HG03039 (cell line): ENCODE data around the gene LDB2.
"Not testable (repeated sequence)": the region's sequence is repeated elsewhere in the genome, so short reads cannot be mapped to it uniquely, and the experiment has no call there.

Experiments
- ATAC-seq: cut with Tn5 transposase; IDR thresholded peaks from one replicate; pipeline ENCODE4 v1.9.1; 2021; ENCODE audit warnings: mild to moderate bottlenecking, moderate library complexity; ENCODE audit not compliant: unreplicated experiment

Gene LDB2

DNA sequence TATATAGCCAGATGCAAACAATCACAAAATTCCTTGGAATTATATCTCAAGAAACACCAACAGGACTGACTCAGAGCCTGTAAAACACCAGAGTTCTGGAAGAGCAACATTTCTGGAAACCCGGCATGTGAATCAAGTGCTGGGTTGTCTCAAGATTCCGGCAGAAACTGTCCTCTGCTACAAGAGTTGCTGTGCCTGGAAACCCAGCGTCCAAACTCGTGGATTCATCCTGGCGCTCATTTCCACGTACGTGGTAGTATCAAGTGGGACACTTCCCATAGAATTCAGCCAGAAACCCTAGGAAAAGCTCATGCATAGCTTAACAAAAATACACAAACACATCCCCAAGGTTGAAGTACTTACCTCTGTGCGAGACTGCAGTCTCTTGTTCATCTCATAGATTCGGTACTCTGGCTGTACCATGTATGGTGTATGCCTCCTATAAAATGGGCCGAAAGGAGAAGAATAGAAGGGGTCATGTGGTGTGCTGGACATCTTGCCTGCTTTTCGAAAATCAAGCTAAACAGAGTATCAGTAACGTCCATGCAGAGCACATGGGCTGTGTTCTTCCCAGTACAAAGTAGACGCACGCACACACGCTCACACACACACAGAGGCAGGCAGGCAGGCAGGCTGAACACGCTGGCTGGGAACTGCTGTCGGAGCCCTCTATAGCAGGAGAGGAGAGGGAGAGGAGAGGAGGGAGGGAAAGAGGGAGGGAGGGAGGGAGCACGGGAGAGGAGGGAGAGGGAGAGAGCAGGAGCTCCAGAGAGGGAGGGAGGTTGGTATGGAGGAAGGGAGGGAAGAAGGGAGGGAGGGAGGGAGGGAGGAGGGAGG, at the start of gene LDB2:
Gene LDB2, minus strand, starts transcription at position 655 of the 837 bp plus-strand sequence.
- ATAC-seq = no peak

DNA sequence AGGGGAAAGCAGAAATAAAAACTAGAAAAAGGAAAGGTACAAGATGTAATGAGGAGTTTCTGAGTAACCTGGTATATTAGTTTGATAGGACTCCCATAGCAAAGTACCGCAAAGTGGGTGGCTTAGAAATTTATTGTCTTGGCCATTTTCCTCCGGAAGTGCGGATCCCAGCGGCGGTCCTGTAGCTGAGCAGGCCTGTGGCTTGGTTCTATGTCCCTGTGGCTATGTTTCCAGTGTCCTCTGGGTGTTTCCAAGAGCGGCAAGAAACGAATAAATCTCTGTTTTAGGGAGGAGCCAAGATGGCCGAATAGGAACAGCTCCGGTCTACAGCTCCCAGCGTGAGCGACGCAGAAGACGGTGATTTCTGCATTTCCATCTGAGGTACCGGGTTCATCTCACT, 44.0 kb upstream of the LDB2 start:
- ATAC-seq = no peak

DNA sequence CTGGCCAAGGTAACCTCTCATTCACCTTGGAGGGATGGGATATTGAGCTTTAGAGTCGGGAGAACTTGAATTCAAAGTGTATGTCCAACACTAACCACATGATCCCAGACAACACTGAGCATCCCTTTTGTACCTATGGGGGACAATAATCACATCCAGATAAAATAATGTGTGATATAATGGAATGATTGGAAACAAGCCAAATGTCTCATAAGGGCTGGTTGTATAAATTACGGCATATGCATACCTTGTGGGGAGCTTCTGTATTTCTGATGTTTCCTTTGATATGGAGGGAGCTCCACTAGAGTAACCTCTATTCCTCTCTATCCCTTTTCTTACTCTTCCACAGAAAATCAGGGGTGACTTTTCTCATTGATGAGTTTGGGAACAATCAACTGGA, 40.7 kb upstream of the LDB2 start:
- no peak for ATAC-seq

DNA sequence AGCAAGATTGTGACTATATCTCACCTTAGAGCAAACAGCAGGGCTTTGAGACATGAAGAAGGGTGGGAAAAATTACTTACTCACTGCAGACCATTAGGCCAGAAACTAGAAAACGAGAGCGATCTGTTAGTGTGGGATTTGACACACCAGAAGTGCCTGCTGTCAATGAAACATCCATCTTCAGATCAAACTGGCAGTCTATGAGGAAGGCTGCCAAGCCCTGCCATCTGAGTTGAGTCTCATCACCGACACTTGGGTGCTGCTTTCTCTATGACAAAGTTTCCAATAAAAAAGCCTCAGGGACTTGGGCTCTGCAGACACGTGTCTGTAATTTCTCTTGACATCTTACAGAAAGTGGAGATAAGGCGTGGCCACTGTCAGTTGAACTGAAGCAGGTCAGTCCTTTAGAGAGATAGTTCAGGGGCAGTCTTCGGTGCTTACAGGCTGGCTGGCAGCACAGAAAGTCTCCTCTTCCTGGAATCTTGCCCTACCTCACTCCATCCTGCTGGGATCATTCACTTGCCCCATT, 40.1 kb upstream of the LDB2 start:
- ATAC-seq = no peak

DNA sequence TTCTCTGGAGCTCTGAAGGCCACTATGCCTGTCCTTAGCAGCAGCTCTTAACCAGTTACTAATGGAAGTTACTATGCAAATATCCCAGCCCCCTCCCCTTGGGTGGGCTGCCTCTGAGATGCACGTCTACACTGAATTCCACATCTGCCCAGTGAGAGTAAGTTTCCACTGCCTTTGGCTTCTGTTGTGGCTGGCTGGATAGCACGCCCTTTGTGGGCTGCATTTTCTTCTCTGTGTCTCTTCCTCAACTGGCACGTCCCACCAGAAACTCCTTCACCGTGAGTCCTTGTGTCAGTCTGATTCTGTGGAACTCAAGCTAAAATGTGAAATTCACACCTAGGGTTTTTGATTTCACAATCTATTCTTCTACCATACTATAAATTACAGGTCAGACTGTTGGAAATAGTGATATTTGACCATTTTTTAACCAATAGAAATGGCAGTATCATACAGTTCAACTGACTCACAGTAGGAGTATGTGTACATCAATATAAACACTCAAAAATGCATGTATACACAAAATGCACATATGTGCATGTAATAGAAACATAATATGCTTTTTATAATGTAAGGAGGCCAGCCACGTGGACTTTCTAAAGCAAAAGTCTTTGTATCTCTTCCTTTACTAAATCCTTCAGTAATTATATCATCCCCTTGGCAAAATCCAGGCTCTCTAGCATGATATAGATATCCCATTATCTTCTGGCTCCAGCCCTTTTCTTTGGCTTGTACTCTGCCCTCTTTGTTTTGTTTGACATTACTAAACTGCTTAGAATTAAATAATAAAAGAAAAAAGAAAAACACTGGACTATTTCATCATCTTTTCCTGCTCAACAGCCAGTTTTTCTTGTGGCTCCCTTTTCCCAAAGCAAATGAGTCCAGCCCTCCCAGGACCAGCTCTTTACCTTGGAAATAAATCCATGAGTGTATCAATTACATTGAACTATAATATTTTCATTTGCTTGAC, 33.2 kb upstream of the LDB2 start:
- ATAC-seq = no peak

DNA sequence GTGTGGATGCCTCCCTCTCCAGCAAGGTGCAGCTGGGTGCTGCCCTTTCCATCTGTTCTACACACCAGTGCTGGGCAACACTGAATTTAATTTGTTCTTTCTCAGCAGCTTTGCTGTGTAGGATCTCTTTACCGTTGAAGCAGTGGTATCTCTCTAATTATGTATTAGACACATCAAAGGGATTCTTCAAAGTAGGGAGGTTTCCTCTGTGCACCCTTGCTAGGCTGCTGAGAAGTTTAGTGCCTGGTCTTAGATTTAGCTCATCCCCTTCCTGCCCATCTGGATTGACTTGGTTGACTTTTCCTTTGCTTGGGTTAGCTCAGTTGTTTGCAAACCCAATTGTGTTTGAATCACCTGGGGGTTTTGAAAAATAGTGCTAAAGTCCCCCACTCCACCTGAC, 27.8 kb upstream of the LDB2 start:
- ATAC-seq = no peak

DNA sequence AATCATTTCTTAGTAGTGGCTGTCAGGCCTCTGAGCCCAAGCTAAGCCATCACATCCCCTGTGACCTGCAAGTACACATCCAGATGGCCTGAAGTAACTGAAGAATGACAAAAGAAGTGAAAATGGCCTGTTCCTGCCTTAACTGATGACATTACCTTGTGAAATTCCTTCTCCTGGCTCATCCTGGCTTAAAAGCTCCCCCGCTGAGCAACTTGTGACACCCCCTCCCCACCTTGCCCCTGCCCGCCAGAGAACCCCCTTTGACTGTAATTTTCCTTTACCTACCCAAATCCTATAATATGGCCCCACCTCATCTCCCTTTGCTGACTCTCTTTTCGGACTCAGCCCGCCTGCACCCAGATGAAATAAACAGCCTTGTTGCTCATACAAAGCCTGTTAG, 20.3 kb upstream of the LDB2 start:
- not testable (repeated sequence) for ATAC-seq

DNA sequence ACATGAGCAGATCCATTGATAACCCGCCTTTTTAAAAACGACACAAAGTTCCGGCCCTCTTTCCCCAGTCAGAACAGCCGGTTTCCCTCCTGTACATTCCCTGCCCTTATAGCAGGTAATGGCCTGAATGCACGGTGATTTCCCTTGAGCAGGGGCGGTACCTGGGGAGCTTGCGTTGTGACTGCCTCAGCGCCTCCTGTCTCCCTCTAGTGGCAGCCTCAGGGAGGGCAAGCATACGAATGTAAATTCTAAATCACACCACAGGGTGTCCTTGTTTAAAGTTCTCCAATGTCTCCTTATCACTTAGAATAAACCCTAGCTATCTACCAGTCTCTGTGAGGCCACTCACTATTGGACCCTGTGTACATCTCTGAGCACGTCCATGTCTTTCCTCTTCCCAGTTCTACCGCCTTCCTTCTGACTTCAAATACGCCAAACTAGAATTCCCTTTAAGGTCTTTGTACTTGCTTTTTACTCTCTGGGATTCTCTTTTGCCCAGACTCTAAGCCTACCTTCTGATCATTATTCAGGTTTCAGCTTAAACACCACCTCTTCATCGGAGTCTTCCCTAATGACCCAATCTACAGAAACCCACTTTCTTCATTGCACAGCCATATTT, 18.4 kb upstream of the LDB2 start:
- ATAC-seq = peak; percentile 99

DNA sequence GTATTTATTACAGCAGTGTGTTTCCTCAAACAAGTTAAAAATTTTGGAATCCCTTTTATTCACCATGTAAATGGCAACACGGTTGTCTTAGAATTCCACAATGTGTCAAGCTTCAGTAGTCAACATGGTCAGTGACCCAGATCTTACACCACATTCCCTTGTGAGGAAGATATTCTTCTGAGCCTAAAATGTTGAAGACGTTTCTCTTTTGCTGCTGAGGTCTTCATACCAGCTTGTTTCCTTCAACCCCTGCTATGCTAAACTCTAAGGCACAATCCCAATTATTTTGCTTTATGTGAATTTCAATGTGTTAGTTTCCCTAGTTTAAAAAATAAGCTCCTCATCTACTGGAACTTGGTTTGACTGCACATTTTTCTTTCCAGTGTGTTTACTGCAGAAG, 17.6 kb upstream of the LDB2 start:
- ATAC-seq = no peak

DNA sequence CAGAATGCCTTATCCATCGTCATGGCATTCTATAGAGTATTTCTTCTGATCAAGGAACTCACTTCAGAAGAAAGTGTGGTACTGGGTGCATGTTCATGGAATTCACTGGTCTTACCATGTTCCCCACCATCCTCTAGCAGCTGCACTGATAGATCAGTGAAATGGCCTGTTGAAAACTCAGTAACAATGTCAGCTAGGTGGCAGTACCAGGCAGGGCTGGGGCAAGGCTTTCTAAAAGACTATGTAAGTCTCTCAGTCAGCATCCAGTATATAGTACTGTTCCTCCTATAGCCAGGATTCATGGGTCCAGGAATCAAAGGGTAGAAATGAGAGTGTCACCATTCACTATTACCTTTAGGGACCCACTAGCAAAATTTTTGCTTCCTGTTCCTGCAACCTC, 15.8 kb upstream of the LDB2 start:
- no peak for ATAC-seq

DNA sequence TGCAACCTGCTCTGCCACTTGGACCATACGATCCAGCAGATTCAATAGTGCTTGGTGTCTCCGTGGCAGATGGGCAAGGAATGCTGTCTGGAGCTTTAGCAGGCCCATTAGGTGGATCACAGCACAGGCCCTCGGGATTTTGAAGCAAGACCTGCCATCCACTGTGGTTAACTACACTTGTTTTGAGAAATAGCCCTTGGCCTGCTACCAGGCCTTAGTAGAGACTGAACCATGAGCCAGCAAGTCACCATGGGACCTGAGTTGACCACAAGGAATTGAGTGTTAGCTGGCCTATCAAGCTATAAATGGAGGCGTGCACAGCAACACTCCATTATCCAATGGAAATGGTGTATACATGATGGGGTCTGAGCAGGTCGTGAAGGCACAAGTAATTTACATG, 14.5 kb upstream of the LDB2 start:
- ATAC-seq = no peak

DNA sequence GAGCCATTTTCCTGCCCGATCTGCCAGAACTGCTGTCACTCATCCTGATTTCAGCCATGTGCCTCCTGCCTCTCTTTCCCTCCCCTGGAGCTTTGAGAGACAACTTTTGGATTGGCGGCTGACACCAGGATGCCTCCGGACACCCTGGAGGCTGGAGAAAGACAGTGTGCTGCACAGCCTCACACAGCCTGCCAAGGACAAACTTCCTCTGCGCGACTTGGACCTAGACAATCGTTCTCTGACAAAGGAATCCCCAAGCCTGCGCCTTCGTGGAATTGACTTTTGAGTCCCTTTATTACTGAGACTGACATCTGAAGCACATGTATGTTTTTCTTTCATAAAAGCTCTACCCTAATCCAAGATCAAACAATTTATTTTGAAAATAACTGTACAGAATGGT, 10.8 kb upstream of the LDB2 start:
- ATAC-seq = no peak

DNA sequence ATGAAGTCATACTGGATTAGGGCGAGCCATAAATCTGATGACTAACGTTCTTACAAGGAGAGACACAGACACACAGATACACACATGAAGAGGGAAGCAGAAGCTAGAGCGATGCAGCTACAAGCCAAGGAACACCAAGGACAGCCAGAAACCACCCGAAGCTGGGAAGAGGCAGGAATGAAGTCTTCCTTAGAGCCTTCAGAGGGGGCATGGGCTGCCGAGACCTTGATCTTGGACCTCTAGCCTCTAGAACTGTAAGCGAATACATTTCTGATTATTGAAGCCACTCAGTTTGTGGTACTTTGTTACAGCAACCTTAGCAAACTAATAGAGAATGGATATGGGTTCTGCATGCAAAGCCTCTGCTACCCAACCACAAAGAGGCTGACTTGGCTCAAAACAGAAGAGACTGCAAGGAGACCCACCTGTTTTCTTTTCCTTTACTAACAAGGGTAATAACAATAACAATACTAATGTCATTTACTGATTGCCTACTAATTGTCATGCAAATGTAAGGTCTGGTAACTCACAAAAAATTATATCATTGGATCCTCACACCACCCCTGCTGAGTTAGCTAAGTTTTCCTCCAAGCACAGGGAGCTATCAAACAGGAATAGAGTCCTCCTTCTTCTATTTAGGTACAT, 10.1 kb upstream of the LDB2 start:
- ATAC-seq = no peak

DNA sequence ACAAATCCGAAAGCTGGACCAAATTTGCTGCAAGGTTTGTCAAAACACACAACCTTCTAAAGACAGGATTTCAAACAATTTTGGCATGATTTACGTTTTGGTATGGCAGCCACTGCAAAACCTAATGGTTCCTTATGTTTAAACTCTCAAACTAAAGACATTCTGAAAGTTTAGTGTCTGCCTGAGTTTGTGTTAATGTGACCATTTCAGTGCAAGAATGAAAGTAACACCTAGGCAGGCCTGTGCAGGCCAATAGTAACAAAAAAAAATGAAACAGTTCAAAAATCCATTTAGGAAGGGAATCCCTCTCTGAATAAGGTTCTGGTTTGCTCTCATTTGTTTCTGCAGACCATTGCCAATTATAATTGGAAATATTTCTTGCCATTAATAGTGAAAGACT, 1.9 kb upstream of the LDB2 start:
- ATAC-seq = no peak

DNA sequence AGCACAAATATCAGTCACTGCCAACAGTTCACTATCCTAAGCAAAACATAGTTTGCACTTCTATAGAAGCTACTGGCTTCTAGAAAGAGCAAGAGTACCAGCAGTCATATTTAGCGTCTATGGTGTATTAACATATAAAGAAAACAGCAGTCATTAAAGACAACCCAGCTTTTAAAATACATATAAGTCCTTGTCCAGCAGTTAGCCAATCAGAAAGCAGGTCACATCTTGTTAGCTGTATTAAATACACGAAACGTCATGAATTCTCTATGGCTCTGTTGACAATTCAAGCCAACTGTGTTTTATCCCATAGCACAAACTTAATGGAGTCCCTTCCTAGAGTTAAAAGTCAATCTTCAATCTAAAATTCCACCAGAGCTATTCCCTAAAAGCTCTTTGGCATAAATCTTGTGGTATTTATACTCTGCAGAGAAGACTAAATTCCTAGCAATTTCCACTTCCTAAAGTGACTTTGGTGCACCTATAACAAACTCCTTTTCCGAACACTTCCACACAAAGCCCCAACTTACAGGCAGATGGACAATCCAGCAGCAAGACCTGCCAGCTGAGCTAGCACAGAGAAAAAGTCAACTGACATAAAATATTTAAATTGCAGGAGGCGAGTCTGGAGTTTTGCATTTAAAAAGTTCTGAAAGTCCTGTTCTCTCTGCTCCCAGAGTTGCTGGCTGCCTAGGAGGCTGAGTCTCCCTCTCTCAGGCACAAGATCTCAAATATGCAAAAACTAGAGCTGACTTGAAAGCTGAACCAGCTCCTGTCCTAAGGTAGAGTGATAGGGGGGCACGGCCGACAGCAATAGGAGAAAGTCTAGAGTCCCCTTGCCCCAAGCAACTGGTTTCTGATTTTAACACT, 1.3 kb downstream of the LDB2 start:
- ATAC-seq = no peak

DNA sequence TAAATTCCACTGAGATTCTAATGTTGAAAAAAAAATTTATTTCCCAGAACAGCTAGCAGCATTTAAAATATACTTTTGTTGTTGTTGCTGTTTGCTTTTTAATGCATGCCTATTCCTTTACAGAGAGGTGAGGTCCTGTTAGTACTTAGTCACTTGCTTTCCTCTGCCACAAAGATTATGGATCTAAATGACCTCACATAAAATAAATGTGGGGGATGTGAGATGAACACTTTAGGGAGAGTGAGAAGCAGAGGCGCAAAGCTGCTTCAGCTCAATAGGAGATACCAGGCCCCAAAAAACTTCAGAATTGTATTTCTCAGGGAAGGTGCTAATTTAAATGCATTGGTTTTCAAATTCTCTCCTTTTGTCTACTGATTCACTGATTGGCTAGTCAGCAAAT, 4.0 kb downstream of the LDB2 start:
- no peak for ATAC-seq

DNA sequence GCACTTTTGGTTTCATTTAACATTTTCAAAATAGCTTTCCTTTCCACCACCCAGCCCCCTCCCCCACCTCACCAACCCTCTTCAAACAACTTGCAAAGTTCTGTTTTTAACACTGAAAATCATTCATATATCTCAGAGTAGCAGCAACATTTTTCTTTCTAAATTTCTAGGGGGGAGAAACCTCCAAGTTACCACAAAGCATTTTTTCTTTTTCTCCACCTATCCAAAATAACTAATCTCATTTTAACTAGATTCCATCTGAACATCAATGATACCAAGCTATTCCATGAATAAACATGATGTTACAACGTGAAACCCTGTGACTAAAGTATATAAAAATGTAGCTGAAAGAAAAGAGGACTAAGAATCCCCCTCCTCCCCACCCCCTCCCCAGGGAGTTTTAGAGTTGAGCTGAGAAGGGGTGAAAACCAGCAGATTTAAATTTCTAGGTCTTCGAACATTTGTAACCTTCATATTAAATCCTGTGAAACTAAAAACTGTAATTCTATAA, 5.2 kb downstream of the LDB2 start:
- ATAC-seq = no peak

DNA sequence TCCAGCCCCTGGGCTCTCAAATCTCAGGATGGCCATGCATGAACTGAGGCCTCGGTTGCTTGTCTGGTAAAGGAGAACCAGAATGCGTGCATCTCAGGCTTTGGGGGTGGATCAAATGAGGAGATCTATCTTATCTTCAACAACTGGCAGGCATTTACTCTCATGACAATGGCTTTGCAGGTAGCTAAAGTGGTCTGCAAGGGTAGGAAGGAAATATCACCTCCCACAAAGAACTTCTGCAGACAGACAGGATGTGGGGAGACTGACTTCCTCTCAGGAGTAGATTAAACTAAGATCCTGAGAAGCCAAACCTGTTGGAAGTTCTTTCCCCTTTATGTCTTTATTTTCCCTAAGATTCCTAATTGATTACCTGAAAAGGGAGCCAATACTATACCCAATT, 7.8 kb downstream of the LDB2 start:
- no peak for ATAC-seq

DNA sequence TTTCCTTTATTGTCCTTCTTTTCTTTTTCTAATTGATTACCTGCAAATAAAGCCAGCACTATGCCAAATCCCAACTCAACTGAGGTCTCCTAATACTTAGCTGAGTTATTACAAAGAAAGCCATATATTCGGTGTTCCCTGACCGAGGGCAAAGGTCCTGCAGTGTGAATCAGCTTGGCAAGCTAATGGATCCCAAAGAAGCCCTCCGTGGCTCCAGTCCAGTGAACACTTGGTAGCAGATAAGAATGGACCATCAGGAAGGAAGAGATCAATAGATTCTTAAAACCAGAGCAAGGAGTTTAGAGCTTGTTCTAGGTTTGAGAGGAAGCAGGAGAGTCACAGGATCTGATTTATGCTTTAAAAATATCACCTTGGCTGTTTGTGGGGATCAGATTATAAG, 8.5 kb downstream of the LDB2 start:
- no peak for ATAC-seq

DNA sequence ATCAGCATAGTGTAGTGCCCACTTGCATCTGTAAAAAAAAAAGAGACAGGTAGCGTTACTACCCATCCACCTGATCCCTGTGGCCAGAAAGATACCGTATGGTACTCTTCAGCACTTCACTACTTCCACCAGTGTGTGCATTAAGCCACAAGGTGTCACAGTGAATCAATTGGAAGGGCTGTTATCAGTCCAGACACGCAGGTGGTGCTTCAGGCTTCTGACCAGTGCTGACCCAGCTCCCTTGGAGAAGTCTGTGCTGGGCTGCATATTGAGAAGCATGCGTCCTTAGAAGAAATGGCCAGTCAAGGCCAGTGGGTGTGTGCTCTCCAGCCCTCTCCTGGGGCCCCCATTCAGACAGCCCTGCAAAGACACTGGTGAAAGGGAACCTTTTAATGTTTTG, 10.6 kb downstream of the LDB2 start:
- ATAC-seq = no peak
